KOPT-K1 (cell line): ENCODE data around the gene PSMD11.
A peak's percentile ranks its signal among the peaks of the same experiment; 100 is the strongest.

Experiments used
- H3K27ac ChIP-seq: fragments of 200-600 bp; sonication (generic); 2 replicates; pipeline ENCODE4 v1.5.1; 2016; ENCODE audit warnings: antibody characterized with exemption, mild to moderate bottlenecking, low read depth, low read length; ENCODE audit not compliant: poor library complexity, severe bottlenecking
- H3K36me3 ChIP-seq: fragments of 200-600 bp; sonication (generic); 2 replicates; pipeline ENCODE4 v1.5.1; 2017; ENCODE audit warnings: antibody characterized with exemption, mild to moderate bottlenecking, low read length, moderate library complexity; ENCODE audit not compliant: insufficient read depth
- H3K9me3 ChIP-seq: fragments of 200-600 bp; sonication (generic); 2 replicates; pipeline ENCODE4 v1.5.1; 2017; ENCODE audit warnings: antibody characterized with exemption, low read length, mild to moderate bottlenecking; ENCODE audit not compliant: insufficient read depth, poor library complexity, severe bottlenecking

The PSMD11 gene

DNA sequence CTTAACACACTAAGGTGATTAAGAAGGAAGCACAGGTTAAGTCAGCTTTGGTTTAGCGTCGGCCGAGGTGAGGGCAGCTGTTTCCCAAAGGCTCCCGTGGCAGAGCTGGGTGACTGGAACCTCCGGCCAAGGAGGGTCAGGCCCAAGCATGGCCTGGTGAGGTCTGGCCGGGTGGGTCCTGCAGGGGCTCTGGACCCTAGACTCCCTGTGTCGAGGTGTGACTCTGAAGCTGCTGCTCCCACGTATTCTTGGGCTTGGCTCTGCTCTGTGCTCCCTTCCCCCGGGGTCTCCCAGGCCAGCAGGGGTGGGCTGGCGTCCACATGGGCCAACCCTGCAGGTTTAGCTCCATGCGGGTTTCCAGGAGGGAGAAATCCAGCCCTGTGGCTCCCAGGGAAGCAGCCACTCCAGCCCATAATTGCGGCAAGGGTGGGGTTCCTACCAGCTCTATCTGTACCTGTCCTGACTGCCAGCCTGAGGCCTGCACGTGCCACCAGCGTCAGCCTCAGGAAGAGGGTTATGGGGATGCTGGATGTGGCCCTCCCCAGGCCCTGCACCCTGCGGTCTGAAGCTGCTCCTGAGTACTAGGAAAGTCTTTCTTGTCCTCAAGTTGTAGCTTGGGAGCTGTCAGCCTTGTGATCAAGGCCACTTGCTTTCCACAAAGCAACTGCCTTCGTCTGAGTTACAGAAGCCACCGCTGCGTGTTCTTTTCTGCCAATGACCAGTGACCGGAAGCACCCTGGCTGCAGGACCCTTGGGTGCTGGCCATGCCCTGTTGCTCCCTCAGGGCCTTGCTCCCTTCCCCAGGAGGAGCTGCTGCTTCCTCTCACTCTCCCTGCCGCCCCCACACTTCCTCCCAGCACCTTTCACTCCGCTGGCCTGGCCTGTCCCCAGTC, 47.3 kb downstream of the PSMD11 start:
- Histone ChIP-seq H3K27ac (no peak overlapping the region), H3K9me3 (no peaks in the 10 kb centered on the region), H3K36me3 (peaks cover 28% of the 10 kb centered on the region)

DNA sequence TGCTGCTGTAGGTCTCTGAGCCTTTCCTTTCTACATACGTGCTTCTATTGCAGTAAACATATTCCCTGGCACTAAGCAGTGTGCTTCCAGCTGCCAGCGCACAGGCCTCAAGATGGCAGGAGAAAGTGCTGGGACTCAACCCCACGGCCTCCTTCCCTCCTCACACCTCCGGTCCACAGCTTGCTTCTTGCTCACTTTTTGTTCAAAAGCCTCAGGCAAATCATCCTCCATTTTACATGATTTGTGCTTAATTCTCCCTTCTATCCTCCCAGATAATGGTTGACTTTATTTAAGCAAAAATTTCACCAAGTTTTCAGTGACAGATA, 47.9 kb downstream of the PSMD11 start:
- Histone ChIP-seq H3K9me3 (no peaks in the 10 kb centered on the region), H3K36me3 (peaks cover 28% of the 10 kb centered on the region), H3K27ac (no peak overlapping the region)

DNA sequence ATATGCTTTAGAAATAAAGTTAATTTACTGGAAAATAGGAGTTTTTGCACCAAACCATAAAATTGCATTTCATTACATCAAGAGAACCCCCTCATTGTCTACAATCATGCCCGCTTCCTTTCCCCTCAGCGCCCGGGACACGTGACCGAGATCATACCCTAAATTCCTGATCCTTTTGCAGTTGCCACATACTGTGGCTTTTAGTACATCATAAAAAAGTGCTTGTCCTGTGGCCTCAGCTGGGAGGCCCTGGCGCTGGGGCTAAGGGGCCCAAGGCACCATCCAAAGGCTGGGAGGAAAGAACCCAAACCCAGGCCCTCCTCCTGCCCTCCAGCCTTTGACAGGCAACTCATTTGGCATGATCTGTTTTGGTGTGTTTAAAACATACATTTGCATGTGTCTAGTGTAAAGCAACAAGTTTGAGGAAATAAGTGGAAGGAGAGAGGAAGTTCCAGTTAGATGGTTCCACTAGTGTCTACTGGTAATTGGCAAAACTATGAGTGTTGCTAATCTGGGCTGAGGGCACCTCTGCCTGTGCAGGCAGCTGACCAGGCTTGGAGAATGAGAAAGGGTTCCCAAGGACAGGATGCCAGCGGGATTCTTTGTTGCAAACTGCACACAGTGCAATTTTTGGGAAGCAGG, 48.5 kb downstream of the PSMD11 start:
- Histone ChIP-seq H3K36me3 (peaks cover 28% of the 10 kb centered on the region), H3K27ac (no peak overlapping the region), H3K9me3 (no peaks in the 10 kb centered on the region)

GRCh38 chr17:32493571-32493970, 49.3 kb downstream of the PSMD11 start:
- H3K36me3 ChIP-seq = peaks cover 21% of the 10 kb centered on the region

GRCh38 chr17:32493976-32494513, 49.7 kb downstream of the PSMD11 start:
- Histone ChIP-seq H3K27ac (no peak overlapping the region), H3K36me3 (peaks cover 17% of the 10 kb centered on the region), H3K9me3 (no peaks in the 10 kb centered on the region)

More at GRCh38 chr17:32493571-32493970, 49.3 kb downstream of the PSMD11 start:
- no peak overlapping the region for H3K27ac ChIP-seq
- no peaks in the 10 kb centered on the region for H3K9me3 ChIP-seq

DNA sequence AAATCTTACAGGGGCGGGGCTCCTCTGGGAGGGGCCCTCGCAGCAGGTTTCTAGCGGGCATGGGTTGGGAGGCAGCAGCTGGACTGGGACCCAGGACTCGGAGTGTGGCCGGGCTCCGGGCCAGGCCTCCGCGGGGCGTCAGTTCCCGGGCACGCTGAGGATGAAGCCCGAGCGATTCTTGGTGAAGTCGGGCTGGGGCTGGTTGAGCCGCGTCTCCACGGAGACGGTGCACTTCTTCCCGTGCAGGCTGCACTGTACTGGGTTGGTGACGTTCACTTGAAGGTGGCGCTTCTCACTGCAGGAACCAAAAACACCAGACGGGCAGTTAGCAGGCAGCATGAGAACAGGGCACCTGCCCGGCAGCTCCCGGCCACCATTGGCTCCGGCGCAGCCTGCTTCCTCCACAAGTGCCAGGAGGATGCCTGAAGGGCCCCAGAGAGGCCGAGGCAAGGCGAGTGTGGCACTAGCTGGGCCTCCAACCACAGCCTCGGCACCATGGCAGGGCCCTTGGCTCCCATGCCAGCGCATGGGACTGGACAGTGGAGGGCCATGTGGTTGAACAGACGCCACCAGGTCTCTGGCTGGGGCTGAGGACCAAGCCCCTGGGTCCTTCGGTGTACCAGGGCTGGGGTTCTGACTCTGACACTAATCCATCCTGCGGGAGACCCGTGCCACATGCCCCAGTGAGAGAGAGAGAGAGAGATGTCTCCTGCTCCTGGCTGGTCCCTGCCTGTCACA, 50.5 kb downstream of the PSMD11 start:
- Histone ChIP-seq H3K27ac (no peak overlapping the region), H3K9me3 (no peaks in the 10 kb centered on the region), H3K36me3 (peaks cover 9% of the 10 kb centered on the region)

- Histone ChIP-seq H3K36me3 (peaks cover 1% of the 10 kb centered on the region; the same call in 1 of the 2 replicates), H3K9me3 (no peaks in the 10 kb centered on the region), H3K27ac (no peak overlapping the region)
Observed at GRCh38 chr17:32495359-32496231, 51.3 kb downstream of the PSMD11 start.

DNA sequence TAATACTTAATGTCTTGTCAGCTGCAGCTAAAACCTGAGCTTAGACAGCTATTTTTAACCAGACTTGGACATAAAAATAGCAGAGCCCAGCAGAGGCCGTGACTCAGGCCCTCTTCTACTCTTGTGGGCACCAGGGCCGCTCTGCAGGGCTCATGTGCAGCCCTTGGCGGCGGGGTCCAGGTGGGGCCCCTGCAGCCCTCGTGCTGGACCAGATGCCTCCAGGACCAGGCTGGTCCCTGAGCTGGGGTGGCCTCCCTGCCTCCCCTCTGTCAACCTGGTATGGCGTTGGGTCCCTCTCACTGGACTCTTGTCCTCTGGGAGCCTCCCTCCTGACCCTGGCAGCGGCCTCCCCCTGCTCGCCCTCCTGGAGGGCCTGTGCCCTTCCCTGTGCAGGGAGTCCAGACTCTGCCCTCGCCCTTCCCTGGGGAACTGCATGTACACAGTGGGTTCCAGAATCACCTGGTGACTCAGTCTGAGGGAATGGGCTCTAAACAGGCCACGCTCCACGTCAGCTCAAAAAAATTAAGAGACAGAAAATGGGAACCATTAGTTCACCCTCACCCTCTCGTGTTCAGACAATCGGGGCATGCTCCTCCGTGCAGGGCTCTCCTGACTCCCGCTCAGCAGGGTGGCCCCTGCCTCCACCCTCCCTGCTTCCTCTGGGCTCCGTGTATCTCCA, 52.2 kb downstream of the PSMD11 start:
- Histone ChIP-seq H3K9me3 (no peaks in the 10 kb centered on the region), H3K36me3 (no peaks in the 10 kb centered on the region), H3K27ac (no peak overlapping the region)

DNA sequence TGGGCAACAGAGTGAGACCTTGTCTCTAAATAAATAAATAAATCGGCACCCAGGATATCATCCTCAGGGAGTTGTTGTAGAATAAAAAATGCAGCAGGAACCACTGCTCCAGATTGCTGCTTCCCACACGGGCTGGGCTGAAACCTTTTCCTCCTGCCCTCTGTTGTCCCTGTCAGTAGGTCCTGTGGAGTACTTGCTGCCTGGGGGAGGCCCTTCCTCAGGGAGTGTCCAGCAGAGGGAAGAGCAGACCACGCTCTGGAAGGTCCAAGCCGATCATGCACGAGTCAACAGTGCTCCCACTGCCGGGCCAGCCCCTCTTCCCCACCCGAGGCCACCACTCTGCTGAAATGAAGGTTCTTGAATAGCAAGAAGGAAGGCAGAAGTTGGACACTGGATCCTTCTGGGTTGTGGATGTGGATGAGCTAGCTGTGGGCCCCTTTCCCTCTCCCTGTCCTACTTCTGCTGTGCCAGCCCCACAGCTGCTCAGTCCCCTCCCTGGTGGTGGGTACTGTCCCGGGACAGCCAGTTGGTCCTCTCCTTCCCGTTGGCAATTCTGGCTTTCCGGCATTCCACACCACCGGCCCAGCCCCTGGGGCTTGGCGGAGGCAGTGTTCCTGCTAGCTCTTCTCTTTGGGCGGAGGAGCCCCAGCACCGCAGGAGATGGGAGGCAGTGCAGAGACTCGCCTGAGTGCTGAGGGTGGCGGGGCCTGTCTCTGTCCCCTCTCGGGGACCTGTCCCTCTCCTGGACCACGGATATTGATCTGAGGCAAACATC, 53.3 kb downstream of the PSMD11 start:
- H3K27ac ChIP-seq = no peak overlapping the region
- H3K9me3 ChIP-seq = no peaks in the 10 kb centered on the region
- no peaks in the 10 kb centered on the region for H3K36me3 ChIP-seq

- no peaks in the 10 kb centered on the region for H3K36me3 ChIP-seq
- H3K9me3 ChIP-seq = no peaks in the 10 kb centered on the region
- H3K27ac ChIP-seq = no peak overlapping the region
Observed at GRCh38 chr17:32498391-32498790, 54.1 kb downstream of the PSMD11 start.

- Histone ChIP-seq H3K27ac (no peak overlapping the region), H3K9me3 (no peaks in the 10 kb centered on the region), H3K36me3 (no peaks in the 10 kb centered on the region)
Observed at GRCh38 chr17:32502013-32502412, 57.7 kb downstream of the PSMD11 start.

GRCh38 chr17:32502710-32503109, 58.4 kb downstream of the PSMD11 start:
- H3K27ac ChIP-seq = peak overlapping the region; percentile 87
- H3K36me3 ChIP-seq = no peaks in the 10 kb centered on the region
- no peaks in the 10 kb centered on the region for H3K9me3 ChIP-seq
